Measurements from ENCODE around the gene SSR3. TPM values are rescaled to one million over a fixed set of nuclear protein-coding genes. Genes with fewer than 3 reads are reported as not detected.

Gene SSR3
- total RNA-seq, 4 donors from 2014 or later, result 27.5 to 72.9 (median 44.4) TPM

DNA sequence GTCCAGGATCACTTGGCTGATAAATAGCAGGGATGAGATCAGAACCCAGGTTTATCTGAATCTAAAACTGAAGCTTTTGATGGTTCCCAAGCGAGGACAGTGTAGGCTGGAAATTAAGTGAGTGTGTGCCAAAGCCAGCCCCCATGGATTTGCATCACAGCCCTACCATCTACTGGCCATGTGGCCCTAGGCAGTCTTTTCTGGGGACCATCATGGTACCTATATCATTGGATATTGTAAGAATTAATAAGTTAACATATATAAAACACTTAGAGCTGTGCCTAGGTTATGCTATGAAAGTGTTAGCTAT lies 32.8 kb upstream of the SSR3 start:
- WGBS, 2 donors, result 46 to 50% methylated on average over 1 of the region's 1 CpG
- no peak overlapping the region for H3K4me3 ChIP-seq (ENCODE audit: low read depth, poor library complexity, severe bottlenecking)
- TF ChIP-seq CTCF (IDR thresholded peaks at IDR 0.05) (no peak), POLR2A (IDR thresholded peaks at IDR 0.05) (no peak)
- intact Hi-C loops (cut with DNase I; ENCODE audit: low total_unique reads), result no loop called here
- no peak for DNase-seq (ENCODE audit: low spot score in 2 of 2)

DNA sequence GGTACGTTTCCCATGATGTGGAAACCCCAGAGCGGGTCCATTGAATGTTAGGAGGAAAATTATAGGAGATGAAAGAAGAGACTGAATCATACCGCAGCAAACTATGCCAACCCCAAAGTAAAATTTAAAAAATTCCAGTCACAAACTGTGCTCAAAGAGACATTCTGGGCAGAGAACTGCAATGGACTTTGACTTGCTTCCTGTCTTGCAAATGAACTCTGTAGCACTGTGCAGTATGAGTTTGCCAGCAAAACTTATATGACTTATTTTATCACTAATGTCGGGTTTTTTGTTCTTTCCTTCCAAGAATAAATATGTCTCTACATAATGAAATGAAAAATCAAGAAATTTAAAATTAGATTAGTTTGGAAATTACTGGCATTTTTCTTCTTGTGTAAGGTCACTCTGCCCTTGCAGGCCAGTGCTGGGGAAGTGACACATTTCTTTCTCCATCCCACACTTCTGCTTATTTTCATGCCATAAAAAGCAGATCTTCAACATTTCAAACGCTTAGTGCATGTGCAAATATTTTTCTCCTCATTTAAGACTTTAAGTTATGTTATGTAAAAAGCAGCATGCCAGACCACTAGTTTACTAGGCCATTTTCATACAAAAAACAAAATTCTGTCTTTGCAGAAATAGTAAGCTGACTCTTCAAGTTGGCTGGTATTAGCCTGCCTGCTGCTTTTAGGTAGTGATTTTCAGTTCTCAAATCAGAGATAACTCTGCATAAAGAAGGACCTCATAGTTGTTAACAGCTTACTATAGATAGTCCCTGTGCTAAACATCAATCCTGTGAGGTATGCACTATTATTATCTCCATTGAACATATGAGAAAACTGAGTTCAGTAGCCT lies 32.2 kb upstream of the SSR3 start:
- intact Hi-C loops (cut with DNase I; ENCODE audit: low total_unique reads), result no loop called here
- WGBS, 2 donors, result 65 to 66% methylated on average over 5 of the region's 5 CpGs
- DNase-seq (ENCODE audit: low spot score in 2 of 2), result no peak
- TF ChIP-seq CTCF (IDR thresholded peaks at IDR 0.05) (no peak), POLR2A (IDR thresholded peaks at IDR 0.05) (no peak)
- no peak overlapping the region for H3K4me3 ChIP-seq (ENCODE audit: low read depth, poor library complexity, severe bottlenecking)

GRCh38 chr3:156583469-156583868 lies 28.6 kb upstream of the SSR3 start:
- intact Hi-C loops (cut with DNase I; ENCODE audit: low total_unique reads), result no loop called here
- H3K4me3 ChIP-seq (ENCODE audit: low read depth, poor library complexity, severe bottlenecking), result no peak overlapping the region
- DNase-seq (ENCODE audit: low spot score in 2 of 2), result no peak
- TF ChIP-seq POLR2A (IDR thresholded peaks at IDR 0.05), result no peak
- TF ChIP-seq CTCF (IDR thresholded peaks at IDR 0.05), result no peak

GRCh38 chr3:156582532-156583183 lies 27.7 kb upstream of the SSR3 start:
- WGBS, 2 donors, result 88 to 92% methylated on average over 4 of the region's 4 CpGs
- TF ChIP-seq POLR2A (IDR thresholded peaks at IDR 0.05) (no peak), CTCF (IDR thresholded peaks at IDR 0.05) (no peak)

DNA sequence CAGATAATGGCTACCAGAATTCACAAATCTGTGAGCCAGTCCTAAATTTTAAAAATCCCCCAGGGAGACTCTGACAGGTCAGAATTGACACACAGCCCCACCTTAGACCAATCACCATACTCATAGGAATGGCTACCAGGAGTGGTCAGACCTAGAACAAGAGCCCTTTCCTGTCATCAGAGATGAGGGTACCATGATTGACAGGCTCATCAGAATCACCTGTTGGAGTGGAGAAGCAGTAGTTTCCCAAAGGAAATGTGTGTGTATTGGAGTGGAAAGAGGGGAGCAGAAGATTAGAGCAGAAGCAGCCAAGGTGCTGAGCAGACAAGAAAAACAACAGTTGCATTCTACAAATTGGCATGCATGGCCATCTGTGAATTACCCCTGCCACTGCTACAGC lies 27.0 kb upstream of the SSR3 start:
- intact Hi-C loops (cut with DNase I; ENCODE audit: low total_unique reads), result no loop called here
- no peak overlapping the region for H3K4me3 ChIP-seq (ENCODE audit: low read depth, poor library complexity, severe bottlenecking)
- TF ChIP-seq CTCF (IDR thresholded peaks at IDR 0.05) (no peak), POLR2A (IDR thresholded peaks at IDR 0.05) (no peak)
- DNase-seq (ENCODE audit: low spot score in 2 of 2), result no peak

More at GRCh38 chr3:156582532-156583183, 27.7 kb upstream of the SSR3 start:
- intact Hi-C loops (cut with DNase I; ENCODE audit: low total_unique reads), result no loop called here
- no peak overlapping the region for H3K4me3 ChIP-seq (ENCODE audit: low read depth, poor library complexity, severe bottlenecking)
- no peak for DNase-seq (ENCODE audit: low spot score in 2 of 2)

All from lower leg skin (tissue), 4 donors.